ENCODE measurements around the gene MGAT5. TPM values are rescaled to one million over a fixed set of nuclear protein-coding genes. Genes with fewer than 3 reads are reported as not detected.

The MGAT5 gene
- total RNA-seq, 1 experiment from 2014 or later, result 34.0 TPM

- H4K20me1 ChIP-seq (ENCODE audit: insufficient read depth), result no peaks in the 10 kb centered on the region
- no peaks in the 10 kb centered on the region for H3K79me2 ChIP-seq (ENCODE audit: insufficient read depth, low read length)
- no peaks in the 10 kb centered on the region for H3K4me1 ChIP-seq (ENCODE audit: control insufficient read depth in 1 of 2, insufficient read depth in 2 of 2, low read length in 2 of 2)
- no peak overlapping the region for H3K4me3 ChIP-seq (replicated peaks in 1 of 2; ENCODE audit: low read depth in 1 of 2, low read length in 2 of 2)
- no peak for ATAC-seq
- BruUV-seq (replicated peaks), result no TSS peak
- intact Hi-C loops (cut with micrococcal nuclease), result no loop called here
- H3K9ac ChIP-seq (ENCODE audit: low read length), result no peak overlapping the region
- H3K36me3 ChIP-seq (ENCODE audit: control insufficient read depth in 1 of 2, insufficient read depth in 2 of 2, low read length in 2 of 2), result no peaks in the 10 kb centered on the region
- POLR2A ChIA-PET, result no interaction called here
- RAD21 ChIA-PET (ENCODE audit: low non-redundant PET in 1 of 2, low total read pairs in 2 of 2, uncharacterized antibody in 2 of 2, unreplicated experiment in 2 of 2), result no interaction called here
- H3K27me3 ChIP-seq (ENCODE audit: insufficient read depth, low read length), result no peaks in the 10 kb centered on the region
- H3K4me2 ChIP-seq (ENCODE audit: low read length), result no peak overlapping the region
- no peaks in the 10 kb centered on the region for H3K9me2 ChIP-seq (ENCODE audit: insufficient read depth)
- CTCF ChIA-PET, result no interaction called here
- no peaks in the 10 kb centered on the region for H3K9me3 ChIP-seq (ENCODE audit: control insufficient read depth in 1 of 2, insufficient read depth in 1 of 2, low read depth in 1 of 2, low read length in 2 of 2)
- TF ChIP-seq ZNF274 (IDR thresholded peaks at IDR 0.05; ENCODE audit: low read depth, low read length) (no peak), YY1 (IDR thresholded peaks at IDR 0.05; ENCODE audit: extremely low read depth, insufficient replicate concordance, low read depth, low read length) (no peak), POLR2A (IDR thresholded peaks at IDR 0.05; ENCODE audit: borderline replicate concordance, extremely low read depth, insufficient read depth, insufficient read length) (no peak), TCF7L2 (IDR thresholded peaks at IDR 0.05; ENCODE audit: borderline replicate concordance, extremely low read depth, insufficient read depth, insufficient read length) (no peak), REST (IDR thresholded peaks at IDR 0.05; ENCODE audit: low read depth) (no peak), POLR2AphosphoS5 (IDR thresholded peaks at IDR 0.05; ENCODE audit: low read depth, low read length) (no peak), JUND (IDR thresholded peaks at IDR 0.05) (no peak), CEBPB (IDR thresholded peaks at IDR 0.05; ENCODE audit: low read depth) (no peak), EGR1 (IDR thresholded peaks at IDR 0.05; ENCODE audit: low read depth) (no peak), EZH2phosphoT487 (IDR thresholded peaks at IDR 0.05; ENCODE audit: borderline replicate concordance) (no peak), RAD21 (IDR thresholded peaks at IDR 0.05; ENCODE audit: low read depth) (no peak), CBX3 (IDR thresholded peaks at IDR 0.05; ENCODE audit: low read depth) (no peak), EZH2 (IDR thresholded peaks at IDR 0.05) (no peak), ELF1 (IDR thresholded peaks at IDR 0.05; ENCODE audit: borderline replicate concordance, low read depth) (no peak)
- TF ChIP-seq, protein P1, sequence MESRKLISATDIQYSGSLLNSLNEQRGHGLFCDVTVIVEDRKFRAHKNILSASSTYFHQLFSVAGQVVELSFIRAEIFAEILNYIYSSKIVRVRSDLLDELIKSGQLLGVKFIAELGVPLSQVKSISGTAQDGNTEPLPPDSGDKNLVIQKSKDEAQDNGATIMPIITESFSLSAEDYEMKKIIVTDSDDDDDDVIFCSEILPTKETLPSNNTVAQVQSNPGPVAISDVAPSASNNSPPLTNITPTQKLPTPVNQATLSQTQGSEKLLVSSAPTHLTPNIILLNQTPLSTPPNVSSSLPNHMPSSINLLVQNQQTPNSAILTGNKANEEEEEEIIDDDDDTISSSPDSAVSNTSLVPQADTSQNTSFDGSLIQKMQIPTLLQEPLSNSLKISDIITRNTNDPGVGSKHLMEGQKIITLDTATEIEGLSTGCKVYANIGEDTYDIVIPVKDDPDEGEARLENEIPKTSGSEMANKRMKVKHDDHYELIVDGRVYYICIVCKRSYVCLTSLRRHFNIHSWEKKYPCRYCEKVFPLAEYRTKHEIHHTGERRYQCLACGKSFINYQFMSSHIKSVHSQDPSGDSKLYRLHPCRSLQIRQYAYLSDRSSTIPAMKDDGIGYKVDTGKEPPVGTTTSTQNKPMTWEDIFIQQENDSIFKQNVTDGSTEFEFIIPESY (IDR thresholded peaks at IDR 0.05; ENCODE audit: extremely low read depth, insufficient replicate concordance, low read length), result no peak
- TF ChIP-seq, protein P2, sequence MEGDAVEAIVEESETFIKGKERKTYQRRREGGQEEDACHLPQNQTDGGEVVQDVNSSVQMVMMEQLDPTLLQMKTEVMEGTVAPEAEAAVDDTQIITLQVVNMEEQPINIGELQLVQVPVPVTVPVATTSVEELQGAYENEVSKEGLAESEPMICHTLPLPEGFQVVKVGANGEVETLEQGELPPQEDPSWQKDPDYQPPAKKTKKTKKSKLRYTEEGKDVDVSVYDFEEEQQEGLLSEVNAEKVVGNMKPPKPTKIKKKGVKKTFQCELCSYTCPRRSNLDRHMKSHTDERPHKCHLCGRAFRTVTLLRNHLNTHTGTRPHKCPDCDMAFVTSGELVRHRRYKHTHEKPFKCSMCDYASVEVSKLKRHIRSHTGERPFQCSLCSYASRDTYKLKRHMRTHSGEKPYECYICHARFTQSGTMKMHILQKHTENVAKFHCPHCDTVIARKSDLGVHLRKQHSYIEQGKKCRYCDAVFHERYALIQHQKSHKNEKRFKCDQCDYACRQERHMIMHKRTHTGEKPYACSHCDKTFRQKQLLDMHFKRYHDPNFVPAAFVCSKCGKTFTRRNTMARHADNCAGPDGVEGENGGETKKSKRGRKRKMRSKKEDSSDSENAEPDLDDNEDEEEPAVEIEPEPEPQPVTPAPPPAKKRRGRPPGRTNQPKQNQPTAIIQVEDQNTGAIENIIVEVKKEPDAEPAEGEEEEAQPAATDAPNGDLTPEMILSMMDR (IDR thresholded peaks at IDR 0.05 in 2 of 3, conservative IDR thresholded peaks at IDR 0.05 in 1 of 3; ENCODE audit: borderline replicate concordance in 1 of 3, insufficient read depth in 1 of 3, low read depth in 2 of 3, low read length in 2 of 3), result no peak
- TF ChIP-seq, protein P3, sequence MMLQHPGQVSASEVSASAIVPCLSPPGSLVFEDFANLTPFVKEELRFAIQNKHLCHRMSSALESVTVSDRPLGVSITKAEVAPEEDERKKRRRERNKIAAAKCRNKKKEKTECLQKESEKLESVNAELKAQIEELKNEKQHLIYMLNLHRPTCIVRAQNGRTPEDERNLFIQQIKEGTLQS (IDR thresholded peaks at IDR 0.05), result no peak
- no peak for DNase-seq (ENCODE audit: low read depth, low spot score)
- H2AFZ ChIP-seq (ENCODE audit: low read depth, low read length, poor library complexity, severe bottlenecking), result no peak overlapping the region
- H3K27ac ChIP-seq (ENCODE audit: low read depth, low read length), result no peak overlapping the region
These were observed 190.1 kb downstream of the MGAT5 start for GRCh38 chr2:134443814-134444480.

All from HCT116 (cell line).